Measurements from ENCODE around the gene CDKN1A.
"Not testable (repeated sequence)": the region's sequence is repeated elsewhere in the genome, so short reads cannot be mapped to it uniquely, and the experiment has no call there.

Gene CDKN1A

GRCh38 chr6:36721369-36722140 lies 43.0 kb downstream of the CDKN1A start:
- H3K36me3 ChIP-seq (ENCODE audit: insufficient read depth, low read length) = no peaks in the 10 kb centered on the region
- H3K4me1 ChIP-seq (ENCODE audit: insufficient read depth, low read length) = no peaks in the 10 kb centered on the region
- no peaks in the 10 kb centered on the region for H3K9me3 ChIP-seq (ENCODE audit: control insufficient read depth, insufficient read depth, low read length)
- H3K9ac ChIP-seq (ENCODE audit: low read depth, low read length) = no peak overlapping the region

GRCh38 chr6:36722365-36722764 lies 43.9 kb downstream of the CDKN1A start:
- H3K9me3 ChIP-seq (ENCODE audit: control insufficient read depth, insufficient read depth, low read length) = no peaks in the 10 kb centered on the region
- no peaks in the 10 kb centered on the region for H3K36me3 ChIP-seq (ENCODE audit: insufficient read depth, low read length)
- H3K9ac ChIP-seq (ENCODE audit: low read depth, low read length) = no peak overlapping the region
- H3K4me1 ChIP-seq (ENCODE audit: insufficient read depth, low read length) = no peaks in the 10 kb centered on the region

- H3K9ac ChIP-seq (ENCODE audit: low read depth, low read length) = no peak overlapping the region
- no peaks in the 10 kb centered on the region for H3K36me3 ChIP-seq (ENCODE audit: insufficient read depth, low read length)
- H3K9me3 ChIP-seq (ENCODE audit: control insufficient read depth, insufficient read depth, low read length) = no peaks in the 10 kb centered on the region
- no peaks in the 10 kb centered on the region for H3K4me1 ChIP-seq (ENCODE audit: insufficient read depth, low read length)
These were observed 44.4 kb downstream of the CDKN1A start for GRCh38 chr6:36722879-36723278.

- not testable (repeated sequence) for H3K9ac ChIP-seq (ENCODE audit: low read depth, low read length); H3K4me1 ChIP-seq (ENCODE audit: insufficient read depth, low read length); H3K36me3 ChIP-seq (ENCODE audit: insufficient read depth, low read length); H3K9me3 ChIP-seq (ENCODE audit: control insufficient read depth, insufficient read depth, low read length)
These were observed 45.5 kb downstream of the CDKN1A start for GRCh38 chr6:36723992-36724391.

GRCh38 chr6:36724514-36725390 lies 46.2 kb downstream of the CDKN1A start:
- no peaks in the 10 kb centered on the region for H3K4me1 ChIP-seq (ENCODE audit: insufficient read depth, low read length)
- no peaks in the 10 kb centered on the region for H3K36me3 ChIP-seq (ENCODE audit: insufficient read depth, low read length)
- H3K9me3 ChIP-seq (ENCODE audit: control insufficient read depth, insufficient read depth, low read length) = no peaks in the 10 kb centered on the region
- H3K9ac ChIP-seq (ENCODE audit: low read depth, low read length) = no peak overlapping the region

GRCh38 chr6:36725581-36725980 lies 47.1 kb downstream of the CDKN1A start:
- Histone ChIP-seq H3K9me3 (ENCODE audit: control insufficient read depth, insufficient read depth, low read length) (no peaks in the 10 kb centered on the region), H3K4me1 (ENCODE audit: insufficient read depth, low read length) (no peaks in the 10 kb centered on the region), H3K36me3 (ENCODE audit: insufficient read depth, low read length) (no peaks in the 10 kb centered on the region), H3K9ac (ENCODE audit: low read depth, low read length) (no peak overlapping the region)

GRCh38 chr6:36727505-36728021 lies 49.0 kb downstream of the CDKN1A start:
- H3K36me3 ChIP-seq (ENCODE audit: insufficient read depth, low read length) = no peaks in the 10 kb centered on the region
- H3K9me3 ChIP-seq (ENCODE audit: control insufficient read depth, insufficient read depth, low read length) = no peaks in the 10 kb centered on the region
- peaks cover 7% of the 10 kb centered on the region for H3K4me1 ChIP-seq (ENCODE audit: insufficient read depth, low read length)
- H3K9ac ChIP-seq (ENCODE audit: low read depth, low read length) = no peak overlapping the region

- Histone ChIP-seq H3K4me1 (ENCODE audit: insufficient read depth, low read length) (peaks cover 7% of the 10 kb centered on the region), H3K9ac (ENCODE audit: low read depth, low read length) (no peak overlapping the region), H3K36me3 (ENCODE audit: insufficient read depth, low read length) (no peaks in the 10 kb centered on the region), H3K9me3 (ENCODE audit: control insufficient read depth, insufficient read depth, low read length) (no peaks in the 10 kb centered on the region)
These were observed 50.0 kb downstream of the CDKN1A start for GRCh38 chr6:36728289-36729160.

- H3K36me3 ChIP-seq (ENCODE audit: insufficient read depth, low read length) = no peaks in the 10 kb centered on the region
- H3K9ac ChIP-seq (ENCODE audit: low read depth, low read length) = no peak overlapping the region
- H3K9me3 ChIP-seq (ENCODE audit: control insufficient read depth, insufficient read depth, low read length) = no peaks in the 10 kb centered on the region
- H3K4me1 ChIP-seq (ENCODE audit: insufficient read depth, low read length) = peaks cover 7% of the 10 kb centered on the region
These were observed 50.6 kb downstream of the CDKN1A start for GRCh38 chr6:36729161-36729524.

- peaks cover 19% of the 10 kb centered on the region for H3K4me1 ChIP-seq (ENCODE audit: insufficient read depth, low read length)
- H3K36me3 ChIP-seq (ENCODE audit: insufficient read depth, low read length) = no peaks in the 10 kb centered on the region
- H3K9ac ChIP-seq (ENCODE audit: low read depth, low read length) = no peak overlapping the region
- no peaks in the 10 kb centered on the region for H3K9me3 ChIP-seq (ENCODE audit: control insufficient read depth, insufficient read depth, low read length)
These were observed 52.2 kb downstream of the CDKN1A start for GRCh38 chr6:36730424-36731380.

GRCh38 chr6:36731622-36732310 lies 53.3 kb downstream of the CDKN1A start:
- H3K36me3 ChIP-seq (ENCODE audit: insufficient read depth, low read length) = no peaks in the 10 kb centered on the region

GRCh38 chr6:36733300-36733699 lies 54.8 kb downstream of the CDKN1A start:
- H3K4me1 ChIP-seq (ENCODE audit: insufficient read depth, low read length) = peaks cover 22% of the 10 kb centered on the region

More at GRCh38 chr6:36731622-36732310, 53.3 kb downstream of the CDKN1A start:
- H3K9me3 ChIP-seq (ENCODE audit: control insufficient read depth, insufficient read depth, low read length) = no peaks in the 10 kb centered on the region
- no peak overlapping the region for H3K9ac ChIP-seq (ENCODE audit: low read depth, low read length)
- peaks cover 22% of the 10 kb centered on the region for H3K4me1 ChIP-seq (ENCODE audit: insufficient read depth, low read length)

More at GRCh38 chr6:36733300-36733699, 54.8 kb downstream of the CDKN1A start:
- no peaks in the 10 kb centered on the region for H3K9me3 ChIP-seq (ENCODE audit: control insufficient read depth, insufficient read depth, low read length)
- no peaks in the 10 kb centered on the region for H3K36me3 ChIP-seq (ENCODE audit: insufficient read depth, low read length)
- H3K9ac ChIP-seq (ENCODE audit: low read depth, low read length) = no peak overlapping the region
